Measurements from ENCODE around the gene SCYL1. TPM values are rescaled to one million over a fixed set of nuclear protein-coding genes. Genes with fewer than 3 reads are reported as not detected.

SCYL1 gene
- polyA plus RNA-seq, 3 donors: 60.9 to 68.7 (median 65.3) TPM

DNA sequence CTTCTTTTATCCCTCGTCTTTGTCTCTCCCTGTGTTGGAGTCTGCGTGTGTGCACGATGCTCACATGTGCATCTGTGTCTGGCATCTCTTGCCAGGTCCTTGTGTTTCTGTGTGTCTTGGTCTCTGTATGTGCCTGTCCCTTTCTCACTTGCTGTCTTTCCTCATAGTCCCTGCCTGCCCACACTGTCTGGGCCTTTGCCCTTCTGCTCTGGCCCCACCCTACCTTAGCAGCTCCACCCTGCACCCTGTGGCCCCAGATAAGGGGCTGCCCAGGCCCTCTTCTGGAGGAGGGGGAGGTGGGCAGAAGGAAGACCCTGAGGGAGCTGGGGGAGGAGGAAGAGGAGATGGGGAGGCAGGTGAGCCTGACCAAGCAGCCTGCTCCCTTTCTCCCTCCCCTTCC is 53.8 kb downstream of the SCYL1 start:
- no peak for DNase-seq (ENCODE audit: low read depth in 3 of 3, low spot score in 2 of 3)

DNA sequence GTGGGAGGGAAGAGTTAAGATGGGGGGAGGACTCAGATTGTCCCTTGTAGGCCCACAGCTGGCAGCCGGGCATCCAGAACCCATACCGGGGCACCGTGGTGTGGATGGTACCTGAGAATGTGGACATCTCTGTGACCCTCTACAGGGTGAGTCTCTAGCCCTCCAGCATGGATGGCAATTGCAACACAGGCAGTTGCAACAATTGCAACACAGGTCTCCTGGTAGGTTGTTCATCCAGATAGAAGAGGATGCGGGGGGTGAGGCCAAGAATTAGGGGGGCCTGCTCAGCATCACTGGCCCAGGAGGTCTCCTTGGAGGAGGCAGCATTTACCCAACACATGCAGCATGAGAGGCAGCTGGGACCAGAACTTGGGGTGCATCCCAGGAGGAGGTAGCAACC is 54.4 kb downstream of the SCYL1 start:
- DNase-seq (ENCODE audit: low read depth in 3 of 3, low spot score in 2 of 3): no peak

DNA sequence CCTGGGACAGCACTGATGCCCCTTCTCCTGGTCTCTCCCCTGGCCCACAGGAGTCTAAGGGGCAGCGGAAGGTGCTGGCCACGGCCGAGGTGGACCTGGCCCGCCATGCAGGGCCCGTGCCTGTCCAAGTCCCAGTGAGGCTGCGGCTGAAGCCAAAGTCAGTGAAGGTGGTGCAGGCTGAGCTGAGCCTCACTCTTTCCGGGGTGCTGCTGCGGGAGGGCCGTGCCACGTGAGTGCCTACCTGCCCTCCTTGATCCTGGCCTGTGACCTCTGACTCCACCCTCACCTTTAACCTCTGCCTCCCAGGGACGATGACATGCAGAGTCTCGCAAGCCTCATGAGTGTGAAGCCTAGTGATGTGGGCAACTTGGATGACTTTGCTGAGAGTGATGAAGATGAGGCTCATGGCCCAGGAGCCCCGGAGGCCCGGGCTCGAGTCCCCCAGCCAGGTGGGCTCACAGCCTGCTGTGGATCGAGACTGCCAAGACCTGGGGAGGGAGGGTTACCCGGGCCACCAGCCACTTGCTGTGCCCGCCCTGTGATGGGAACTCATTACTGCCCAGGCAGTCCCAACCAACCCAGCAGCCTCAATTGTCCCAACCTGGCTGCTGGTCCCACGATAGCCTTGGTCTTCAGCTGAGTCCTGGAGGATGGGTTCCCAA is 55.3 kb downstream of the SCYL1 start:
- DNase-seq (ENCODE audit: low read depth in 3 of 3, low spot score in 2 of 3): no peak

DNA sequence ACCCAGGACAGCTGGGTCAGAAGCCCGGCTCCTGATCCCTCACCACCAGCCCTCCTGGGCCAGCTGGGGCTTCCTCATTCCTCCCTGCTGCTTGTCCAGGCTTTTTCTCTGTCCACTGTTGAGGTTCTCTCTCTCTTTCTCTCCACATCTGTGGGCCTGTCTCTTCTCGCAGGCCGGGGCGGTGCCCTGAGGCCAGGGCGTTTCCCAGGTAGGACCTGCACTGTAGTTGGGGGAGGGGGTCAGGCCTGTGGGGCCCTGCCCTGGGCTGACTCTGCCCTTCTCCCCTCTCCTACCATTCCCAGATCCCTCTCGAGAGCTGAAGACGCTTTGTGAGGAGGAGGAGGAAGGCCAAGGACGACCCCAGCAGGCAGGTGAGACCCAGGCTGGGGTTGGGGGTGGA is 55.9 kb downstream of the SCYL1 start:
- no peak for DNase-seq (ENCODE audit: low read depth in 3 of 3, low spot score in 2 of 3)

DNA sequence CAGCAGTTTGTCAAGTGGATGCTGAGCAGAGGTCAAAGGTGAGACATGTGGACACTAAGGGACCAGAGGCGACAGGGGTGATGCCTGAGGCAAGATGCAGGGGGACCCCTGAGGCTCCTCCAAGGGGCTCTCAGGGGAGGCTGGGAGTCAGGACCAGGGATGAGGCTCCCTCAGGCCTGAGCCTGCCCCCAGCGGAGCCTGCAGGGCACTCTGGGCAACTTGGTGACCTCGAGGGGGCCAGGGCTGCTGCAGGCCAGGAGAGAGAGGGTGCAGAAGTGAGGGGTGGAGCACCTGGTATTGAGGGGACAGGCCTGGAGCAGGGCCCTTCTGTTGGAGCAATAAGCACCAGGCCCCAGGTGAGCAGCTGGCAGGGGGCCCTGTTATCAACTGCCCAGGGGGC is 57.0 kb downstream of the SCYL1 start:
- no peak for DNase-seq (ENCODE audit: low read depth in 3 of 3, low spot score in 2 of 3)

DNA sequence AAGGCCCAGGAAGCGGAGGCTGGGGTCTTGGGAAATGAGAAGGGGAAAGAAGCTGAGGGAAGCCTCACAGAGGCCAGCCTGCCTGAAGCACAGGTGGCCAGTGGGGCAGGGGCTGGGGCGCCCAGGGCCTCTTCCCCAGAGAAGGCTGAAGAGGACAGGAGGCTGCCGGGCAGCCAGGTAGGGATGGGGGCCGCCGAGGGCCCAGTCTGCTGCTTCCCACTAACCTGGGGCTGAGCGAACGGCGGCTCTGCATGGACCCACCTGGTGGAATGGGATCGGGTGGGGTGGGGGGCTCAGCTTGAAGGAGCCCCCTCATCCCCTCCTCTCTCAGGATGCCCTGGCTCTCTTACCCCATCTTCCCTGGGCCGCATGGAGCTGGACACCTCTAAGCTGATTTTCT is 58.7 kb downstream of the SCYL1 start:
- DNase-seq (ENCODE audit: low read depth in 3 of 3, low spot score in 2 of 3): no peak

DNA sequence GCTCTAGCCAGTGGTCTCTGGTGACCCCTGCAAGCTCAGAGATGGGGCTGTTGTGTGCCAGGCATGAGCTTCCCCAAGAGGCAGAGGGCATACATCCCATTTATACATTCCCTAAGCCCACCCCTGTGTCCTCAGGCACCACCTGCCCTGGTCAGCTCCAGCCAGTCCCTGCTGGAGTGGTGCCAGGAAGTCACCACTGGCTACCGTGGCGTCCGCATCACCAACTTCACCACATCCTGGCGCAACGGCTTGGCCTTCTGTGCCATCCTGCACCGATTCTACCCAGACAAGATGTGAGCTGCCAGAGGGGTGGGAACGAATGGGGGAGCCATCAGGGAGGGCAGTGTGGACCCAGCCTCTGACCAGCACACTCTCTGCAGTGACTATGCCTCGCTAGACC is 59.2 kb downstream of the SCYL1 start:
- no peak for DNase-seq (ENCODE audit: low read depth in 3 of 3, low spot score in 2 of 3)

DNA sequence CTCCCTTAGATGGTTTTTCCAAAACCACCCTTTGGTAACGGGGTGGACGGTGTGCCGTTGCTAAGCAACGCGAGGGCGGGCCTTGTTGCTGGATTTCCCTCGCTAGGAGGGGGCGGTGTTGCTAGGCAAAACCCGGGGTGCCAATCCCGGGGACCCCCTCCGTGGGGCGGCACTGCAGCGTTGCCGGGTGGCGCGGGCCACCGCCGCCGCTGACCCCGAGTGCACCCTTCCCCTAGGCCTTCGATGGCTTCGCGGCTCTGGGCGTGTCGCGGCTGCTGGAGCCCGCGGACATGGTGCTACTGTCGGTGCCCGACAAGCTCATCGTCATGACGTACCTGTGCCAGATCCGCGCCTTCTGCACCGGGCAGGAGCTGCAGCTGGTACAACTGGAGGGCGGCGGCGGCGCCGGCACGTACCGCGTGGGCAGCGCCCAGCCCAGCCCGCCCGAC is 59.9 kb downstream of the SCYL1 start:
- no peak for DNase-seq (ENCODE audit: low read depth in 3 of 3, low spot score in 2 of 3)

DNA sequence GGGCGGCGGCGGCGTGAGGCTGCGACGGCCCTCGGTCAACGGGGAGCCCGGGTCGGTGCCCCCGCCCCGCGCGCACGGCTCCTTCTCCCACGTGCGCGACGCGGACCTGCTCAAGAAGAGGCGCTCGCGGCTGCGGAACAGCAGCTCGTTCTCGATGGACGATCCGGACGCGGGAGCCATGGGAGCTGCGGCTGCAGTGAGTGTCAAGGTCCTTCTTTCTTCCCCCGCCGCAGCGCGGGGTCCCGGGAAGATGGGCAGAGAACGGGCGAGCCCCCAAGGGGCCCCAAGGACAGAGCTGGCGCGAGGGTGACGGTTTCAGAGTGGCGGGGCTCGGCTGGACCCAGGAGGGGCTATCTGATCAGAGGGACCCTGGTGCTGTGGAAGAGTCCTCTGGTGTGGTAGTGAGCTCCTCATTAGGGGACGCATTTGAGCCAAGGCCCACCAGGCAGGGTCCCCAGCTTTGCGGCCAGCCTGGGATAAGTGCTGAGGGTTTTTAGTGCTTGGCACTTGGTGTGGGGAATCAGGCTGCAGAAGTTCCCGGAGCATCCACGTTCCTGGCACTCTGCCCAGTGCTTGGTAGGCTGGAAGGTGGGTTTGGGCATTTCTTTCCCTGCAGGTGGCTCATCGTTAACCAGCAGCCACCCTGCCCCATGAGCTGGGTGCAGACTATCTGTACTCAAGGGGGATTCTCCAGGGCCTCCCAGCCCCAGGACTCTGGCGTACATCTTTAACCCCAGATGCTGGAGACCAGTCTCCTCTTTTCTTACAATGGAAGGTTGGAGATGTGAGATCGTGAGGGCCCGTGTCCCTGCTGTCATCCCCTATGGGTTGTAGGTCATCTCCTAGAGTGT is 60.7 kb downstream of the SCYL1 start:
- no peak for DNase-seq (ENCODE audit: low read depth in 3 of 3, low spot score in 2 of 3)

DNA sequence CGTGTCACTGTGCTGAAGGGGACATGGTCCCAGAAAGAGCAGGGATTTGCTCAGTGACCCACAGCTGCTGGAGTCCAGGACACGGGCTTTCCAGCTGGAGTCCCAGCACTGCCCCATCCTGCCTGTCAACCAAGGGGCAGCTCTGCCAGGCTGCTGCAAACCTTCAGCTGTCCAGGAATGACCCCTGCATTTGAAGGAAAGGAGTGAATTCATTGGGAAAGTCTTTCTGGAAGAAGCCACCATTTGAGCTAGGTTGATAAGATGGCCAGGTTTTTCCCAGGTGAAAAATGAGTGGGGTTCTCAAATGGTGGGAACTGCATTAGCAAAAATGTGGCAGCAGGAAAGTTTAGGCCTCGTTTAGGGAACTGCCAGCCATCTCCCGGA is 61.4 kb downstream of the SCYL1 start:
- DNase-seq (ENCODE audit: low read depth in 3 of 3, low spot score in 2 of 3): no peak

DNA sequence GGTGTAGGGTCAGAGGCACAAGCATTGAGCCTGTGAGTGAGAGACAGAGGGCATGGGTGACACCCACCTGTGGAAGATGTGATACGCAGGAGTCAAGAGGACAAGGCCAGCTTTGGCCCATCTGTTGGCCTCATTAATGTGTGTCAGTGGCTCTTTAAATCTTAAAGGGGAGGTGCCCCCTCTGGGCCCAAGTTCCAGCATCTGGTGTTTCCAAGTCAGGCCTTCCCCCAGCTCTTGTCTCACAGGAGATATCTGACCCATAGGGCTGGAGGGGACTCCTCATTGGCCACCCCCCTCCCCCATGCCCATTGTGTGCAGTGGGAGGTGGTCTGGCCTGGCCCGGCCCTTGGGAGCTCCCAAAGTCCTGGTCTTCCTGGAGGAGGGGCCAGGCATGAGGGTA is 61.8 kb downstream of the SCYL1 start:
- DNase-seq (ENCODE audit: low read depth in 3 of 3, low spot score in 2 of 3): no peak

Other genes starting within 250 kb of the SCYL1 start
- gene CDC42EP2, start 210.2 kb upstream of the SCYL1 start, polyA plus RNA-seq (ENCODE audit: insufficient read length in 3 of 3): 10 to 100 TPM in 1 of 3 donors, 1 to 10 TPM in 2; 6.3 to 10.1 (median 6.5) TPM
- gene DPF2, start 191.2 kb upstream of the SCYL1 start, polyA plus RNA-seq (ENCODE audit: insufficient read length in 3 of 3): 10 to 100 TPM; 76.7 to 88.5 (median 81.3) TPM
- gene TIGD3, start 170.3 kb upstream of the SCYL1 start, polyA plus RNA-seq (ENCODE audit: insufficient read length in 3 of 3): under 1 TPM; 0.62 to 0.69 (median 0.64) TPM
- gene SLC25A45, start 142.4 kb upstream of the SCYL1 start, polyA plus RNA-seq (ENCODE audit: insufficient read length in 3 of 3): 1 to 10 TPM; 5.0 to 6.0 (median 5.2) TPM
- 10 to 100 TPM; 15.5 to 17.8 (median 15.6) TPM for gene FRMD8, start 138.4 kb upstream of the SCYL1 start, polyA plus RNA-seq (ENCODE audit: insufficient read length in 3 of 3)
- 100 to 1,000 TPM in 2 of 3 donors, 10 to 100 TPM in 1; 98.2 to 228 (median 107) TPM for gene NEAT1, start 102.3 kb upstream of the SCYL1 start, polyA plus RNA-seq (ENCODE audit: insufficient read length in 3 of 3)
- gene MALAT1, start 26.0 kb upstream of the SCYL1 start, polyA plus RNA-seq (ENCODE audit: insufficient read length in 3 of 3): 1,000 to 10,000 TPM in 1 of 3 donors, 100 to 1,000 TPM in 2; 444 to 1,042 (median 635) TPM
- gene LTBP3, start 33.3 kb downstream of the SCYL1 start, polyA plus RNA-seq (ENCODE audit: insufficient read length in 3 of 3): 100 to 1,000 TPM in 1 of 3 donors, 10 to 100 TPM in 2; 88.3 to 101 (median 89.4) TPM
- gene ZNRD2, start 45.4 kb downstream of the SCYL1 start, polyA plus RNA-seq (ENCODE audit: insufficient read length in 3 of 3): 10 to 100 TPM; 42.9 to 49.8 (median 43.2) TPM
- 10 to 100 TPM; 15.8 to 22.8 (median 21.7) TPM for gene FAM89B, start 47.5 kb downstream of the SCYL1 start, polyA plus RNA-seq (ENCODE audit: insufficient read length in 3 of 3)
- 10 to 100 TPM in 2 of 3 donors, 1 to 10 TPM in 1; 9.4 to 12.3 (median 11.0) TPM for gene EHBP1L1, start 51.0 kb downstream of the SCYL1 start, polyA plus RNA-seq (ENCODE audit: insufficient read length in 3 of 3)
- gene KCNK7, start 70.7 kb downstream of the SCYL1 start, polyA plus RNA-seq (ENCODE audit: insufficient read length in 3 of 3): under 1 TPM in 1 of 3 donors, not detected in 2; 0.21 TPM
- gene MAP3K11, start 89.1 kb downstream of the SCYL1 start, polyA plus RNA-seq (ENCODE audit: insufficient read length in 3 of 3): 10 to 100 TPM; 29.4 to 37.2 (median 31.0) TPM
- 10 to 100 TPM; 22.2 to 25.1 (median 23.1) TPM for gene PCNX3, start 90.7 kb downstream of the SCYL1 start, polyA plus RNA-seq (ENCODE audit: insufficient read length in 3 of 3)
- gene SIPA1, start 113.0 kb downstream of the SCYL1 start, polyA plus RNA-seq (ENCODE audit: insufficient read length in 3 of 3): 10 to 100 TPM; 22.5 to 30.5 (median 24.7) TPM
- 10 to 100 TPM; 42.6 to 47.1 (median 44.2) TPM for gene RELA, start 137.8 kb downstream of the SCYL1 start, polyA plus RNA-seq (ENCODE audit: insufficient read length in 3 of 3)
- gene KAT5, start 187.2 kb downstream of the SCYL1 start, polyA plus RNA-seq (ENCODE audit: insufficient read length in 3 of 3): 10 to 100 TPM; 64.9 to 72.9 (median 69.0) TPM
- 10 to 100 TPM; 28.3 to 39.1 (median 35.1) TPM for gene RNASEH2C, start 195.7 kb downstream of the SCYL1 start, polyA plus RNA-seq (ENCODE audit: insufficient read length in 3 of 3)